ENCODE data around the gene MME. TPM values are rescaled to one million over a fixed set of nuclear protein-coding genes. Genes with fewer than 3 reads are reported as not detected.

MME gene
- total RNA-seq, 1 donor from 2014 or later, result 2.8 TPM

DNA sequence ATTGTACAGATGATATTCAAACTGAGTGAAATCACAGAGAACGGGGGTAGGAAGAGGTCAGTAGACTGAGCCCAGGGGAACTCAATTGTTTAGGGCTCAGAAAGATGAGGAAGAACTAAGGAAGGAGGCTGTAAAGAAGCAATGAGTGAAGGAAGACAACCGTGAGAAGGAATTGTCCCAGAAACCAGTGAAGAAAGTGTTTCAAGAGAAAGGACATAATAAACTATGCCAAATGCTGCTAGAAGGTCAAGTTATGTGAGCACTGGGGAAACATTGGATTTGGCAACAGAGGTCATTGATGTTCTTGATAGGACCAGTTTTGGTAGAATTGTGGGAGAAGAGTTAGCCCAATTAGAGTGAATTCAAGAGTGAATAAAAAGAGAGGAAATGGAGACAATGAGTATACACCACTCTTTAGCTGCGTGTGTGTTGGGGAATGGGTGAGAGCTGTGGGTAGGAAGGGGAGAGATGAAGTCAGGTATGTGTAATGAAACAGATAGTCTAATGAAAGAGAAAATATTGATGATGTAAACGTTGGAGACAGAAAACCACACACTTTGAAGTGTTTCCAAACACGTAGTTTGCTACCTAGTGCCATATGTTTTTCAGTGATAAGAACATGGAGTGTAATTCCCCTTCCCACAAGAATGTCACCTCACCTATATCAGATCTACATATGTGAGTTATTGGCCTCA is 42.5 kb upstream of the MME start:
- H3K27me3 ChIP-seq (ENCODE audit: low read depth), result no peaks in the 10 kb centered on the region
- no peak overlapping the region for H3K4me3 ChIP-seq
- H3K9me3 ChIP-seq (replicated peaks), result no peaks in the 10 kb centered on the region
- TF ChIP-seq CTCF (IDR thresholded peaks at IDR 0.05; ENCODE audit: borderline replicate concordance), result no peak
- no peak overlapping the region for H3K27ac ChIP-seq (replicated peaks)
- no peaks in the 10 kb centered on the region for H3K4me1 ChIP-seq
- intact Hi-C loops (cut with micrococcal nuclease), result no loop called here
- no peak for DNase-seq
- no peaks in the 10 kb centered on the region for H3K36me3 ChIP-seq

- Histone ChIP-seq H3K36me3 (no peaks in the 10 kb centered on the region), H3K27ac (replicated peaks) (no peak overlapping the region), H3K4me3 (no peak overlapping the region), H3K4me1 (no peaks in the 10 kb centered on the region), H3K27me3 (ENCODE audit: low read depth) (no peaks in the 10 kb centered on the region), H3K9me3 (replicated peaks) (no peaks in the 10 kb centered on the region)
- TF ChIP-seq CTCF (IDR thresholded peaks at IDR 0.05; ENCODE audit: borderline replicate concordance), result no peak
- intact Hi-C loops (cut with micrococcal nuclease), result no loop called here
- no peak for DNase-seq
Measured at GRCh38 chr3:155038203-155038554, 41.9 kb upstream of the MME start.

GRCh38 chr3:155046935-155047334 is 33.2 kb upstream of the MME start:
- Histone ChIP-seq H3K36me3 (no peaks in the 10 kb centered on the region), H3K27ac (replicated peaks) (no peak overlapping the region), H3K4me3 (no peak overlapping the region), H3K27me3 (ENCODE audit: low read depth) (no peaks in the 10 kb centered on the region), H3K9me3 (replicated peaks) (peaks cover 19% of the 10 kb centered on the region), H3K4me1 (no peaks in the 10 kb centered on the region)
- intact Hi-C loops (cut with micrococcal nuclease), result no loop called here
- DNase-seq, result no peak
- no peak for TF ChIP-seq CTCF (IDR thresholded peaks at IDR 0.05; ENCODE audit: borderline replicate concordance)

GRCh38 chr3:155047672-155048071 is 32.4 kb upstream of the MME start:
- H3K4me3 ChIP-seq, result no peak overlapping the region
- intact Hi-C loops (cut with micrococcal nuclease), result no loop called here
- no peaks in the 10 kb centered on the region for H3K27me3 ChIP-seq (ENCODE audit: low read depth)
- no peaks in the 10 kb centered on the region for H3K4me1 ChIP-seq
- H3K9me3 ChIP-seq (replicated peaks), result peaks cover 26% of the 10 kb centered on the region
- no peak for TF ChIP-seq CTCF (IDR thresholded peaks at IDR 0.05; ENCODE audit: borderline replicate concordance)
- DNase-seq, result no peak
- H3K27ac ChIP-seq (replicated peaks), result no peak overlapping the region
- no peaks in the 10 kb centered on the region for H3K36me3 ChIP-seq

GRCh38 chr3:155049959-155050358 is 30.2 kb upstream of the MME start:
- H3K36me3 ChIP-seq, result no peaks in the 10 kb centered on the region
- intact Hi-C loops (cut with micrococcal nuclease), result no loop called here
- no peak for TF ChIP-seq CTCF (IDR thresholded peaks at IDR 0.05; ENCODE audit: borderline replicate concordance)
- no peak for DNase-seq
- no peak overlapping the region for H3K27ac ChIP-seq (replicated peaks)
- H3K4me3 ChIP-seq, result no peak overlapping the region
- H3K27me3 ChIP-seq (ENCODE audit: low read depth), result no peaks in the 10 kb centered on the region
- peaks cover 35% of the 10 kb centered on the region for H3K9me3 ChIP-seq (replicated peaks)
- no peaks in the 10 kb centered on the region for H3K4me1 ChIP-seq

All from left ventricle myocardium inferior (tissue), 1 donor.